GM12873 (cell line): ENCODE measurements around the gene TROAP.

Experiments
- CTCF ChIP-seq: IDR thresholded peaks from 2 replicates; pipeline ENCODE4 v1.5.1; 2012; ENCODE audit warnings: low read depth, mild to moderate bottlenecking, moderate library complexity, low read length, control low read depth; ENCODE audit not compliant: insufficient read depth; ENCODE audit errors: missing control alignments

Gene TROAP

GRCh38 chr12:49335118-49335954 lies 12.3 kb downstream of the TROAP start:
- TF ChIP-seq CTCF: no peak

GRCh38 chr12:49335955-49336644 lies 13.0 kb downstream of the TROAP start:
- TF ChIP-seq CTCF: no peak

- peak; percentile 79 for TF ChIP-seq CTCF
Measured at GRCh38 chr12:49336645-49337584, 13.9 kb downstream of the TROAP start, which contains the start of gene C1QL4. TSS of gene C1QL4 (minus strand) at chr12:49337188. CDS start at chr12:49336477, 711 bp downstream.

- TF ChIP-seq CTCF: no peak
Measured at GRCh38 chr12:49338830-49339463, 15.9 kb downstream of the TROAP start.

GRCh38 chr12:49339464-49339861 lies 16.4 kb downstream of the TROAP start:
- no peak for TF ChIP-seq CTCF

GRCh38 chr12:49340095-49340870 lies 17.2 kb downstream of the TROAP start:
- TF ChIP-seq CTCF: no peak
